HG03565 (cell line): ENCODE measurements around the gene EPHX1.
"Not testable (repeated sequence)": the region's sequence is repeated elsewhere in the genome, so short reads cannot be mapped to it uniquely, and the experiment has no call there.

Experiments used
- ATAC-seq: cut with Tn5 transposase; IDR thresholded peaks from one replicate; pipeline ENCODE4 v1.9.1; 2021; ENCODE audit warnings: mild to moderate bottlenecking, moderate library complexity; ENCODE audit not compliant: unreplicated experiment

EPHX1 gene

GRCh38 chr1:225815526-225816178, 5.7 kb downstream of the EPHX1 start:
- no peak for ATAC-seq

GRCh38 chr1:225816643-225817538, 7.0 kb downstream of the EPHX1 start:
- no peak for ATAC-seq

DNA sequence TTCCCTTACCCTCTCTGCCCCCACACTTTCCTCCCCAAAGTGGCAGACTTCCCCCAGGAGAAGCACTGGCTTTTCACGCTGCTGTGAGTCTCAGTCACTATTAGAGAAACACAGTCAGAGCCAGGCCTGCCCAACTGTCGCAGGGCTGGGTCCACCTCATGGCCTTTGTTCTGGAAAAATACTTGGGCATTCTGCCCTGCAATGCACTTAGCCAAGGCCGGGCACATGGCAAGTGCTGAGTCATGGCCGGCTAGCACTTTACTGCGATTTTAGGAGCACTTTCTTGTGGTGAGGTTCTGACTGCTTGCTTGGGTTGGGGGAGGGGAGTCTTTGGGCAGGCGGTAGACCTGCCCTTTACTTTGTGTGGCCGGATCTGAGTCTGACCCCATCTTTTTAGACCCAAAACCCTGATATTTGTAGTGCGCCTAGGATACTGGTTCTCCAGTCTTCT, 7.7 kb downstream of the EPHX1 start:
- no peak for ATAC-seq

DNA sequence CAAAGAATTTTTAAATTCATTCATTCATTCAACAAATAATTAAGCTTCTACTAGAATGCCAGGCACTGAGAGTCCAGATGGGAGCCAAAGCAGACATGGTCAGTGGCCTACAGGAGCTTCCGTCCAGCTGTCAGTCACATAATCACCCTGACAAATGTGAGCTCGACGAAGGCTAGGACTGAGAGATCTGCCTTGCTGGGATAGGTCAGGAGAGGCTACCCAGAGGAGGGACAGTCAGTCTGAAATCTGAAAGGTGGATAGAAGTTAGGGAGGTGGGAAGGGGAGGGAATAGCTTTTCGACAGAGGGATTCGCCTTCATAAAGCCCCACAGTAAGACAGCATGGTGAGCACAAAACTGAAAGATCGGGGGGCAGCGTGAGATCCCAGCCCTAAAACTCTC, 8.3 kb downstream of the EPHX1 start:
- ATAC-seq: no peak

GRCh38 chr1:225819346-225820192, 9.6 kb downstream of the EPHX1 start:
- ATAC-seq: no peak

GRCh38 chr1:225820522-225821120, 10.7 kb downstream of the EPHX1 start:
- no peak for ATAC-seq

GRCh38 chr1:225822655-225823403, 12.9 kb downstream of the EPHX1 start:
- ATAC-seq: no peak

- no peak for ATAC-seq
Measured at GRCh38 chr1:225823811-225824261, 13.9 kb downstream of the EPHX1 start.

- no peak for ATAC-seq
Measured at GRCh38 chr1:225824533-225824941, 14.6 kb downstream of the EPHX1 start.

GRCh38 chr1:225825078-225825477, 15.2 kb downstream of the EPHX1 start:
- no peak for ATAC-seq

GRCh38 chr1:225825607-225826007, 15.7 kb downstream of the EPHX1 start:
- no peak for ATAC-seq

GRCh38 chr1:225827076-225827475, 17.2 kb downstream of the EPHX1 start:
- no peak for ATAC-seq

GRCh38 chr1:225828706-225829345, 18.9 kb downstream of the EPHX1 start:
- no peak for ATAC-seq

DNA sequence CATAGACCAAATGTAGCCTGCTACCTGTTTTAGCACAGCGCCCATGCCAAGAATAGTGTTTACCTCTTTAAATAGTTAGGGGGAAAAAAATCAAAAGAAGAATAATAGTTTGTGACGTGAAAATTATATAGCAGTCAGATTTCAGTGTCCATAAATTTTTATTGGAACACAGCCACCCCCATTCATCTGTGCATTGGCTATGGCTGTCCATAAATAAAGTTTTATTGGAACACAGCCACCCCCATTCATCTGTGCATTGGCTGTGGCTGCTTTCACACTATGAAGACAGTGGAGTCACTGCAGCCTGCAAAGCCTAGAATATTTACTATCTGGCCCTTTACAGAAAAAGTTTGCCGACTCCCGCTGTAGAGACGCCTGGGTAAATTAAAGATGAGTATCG, 20.9 kb downstream of the EPHX1 start:
- no peak for ATAC-seq

DNA sequence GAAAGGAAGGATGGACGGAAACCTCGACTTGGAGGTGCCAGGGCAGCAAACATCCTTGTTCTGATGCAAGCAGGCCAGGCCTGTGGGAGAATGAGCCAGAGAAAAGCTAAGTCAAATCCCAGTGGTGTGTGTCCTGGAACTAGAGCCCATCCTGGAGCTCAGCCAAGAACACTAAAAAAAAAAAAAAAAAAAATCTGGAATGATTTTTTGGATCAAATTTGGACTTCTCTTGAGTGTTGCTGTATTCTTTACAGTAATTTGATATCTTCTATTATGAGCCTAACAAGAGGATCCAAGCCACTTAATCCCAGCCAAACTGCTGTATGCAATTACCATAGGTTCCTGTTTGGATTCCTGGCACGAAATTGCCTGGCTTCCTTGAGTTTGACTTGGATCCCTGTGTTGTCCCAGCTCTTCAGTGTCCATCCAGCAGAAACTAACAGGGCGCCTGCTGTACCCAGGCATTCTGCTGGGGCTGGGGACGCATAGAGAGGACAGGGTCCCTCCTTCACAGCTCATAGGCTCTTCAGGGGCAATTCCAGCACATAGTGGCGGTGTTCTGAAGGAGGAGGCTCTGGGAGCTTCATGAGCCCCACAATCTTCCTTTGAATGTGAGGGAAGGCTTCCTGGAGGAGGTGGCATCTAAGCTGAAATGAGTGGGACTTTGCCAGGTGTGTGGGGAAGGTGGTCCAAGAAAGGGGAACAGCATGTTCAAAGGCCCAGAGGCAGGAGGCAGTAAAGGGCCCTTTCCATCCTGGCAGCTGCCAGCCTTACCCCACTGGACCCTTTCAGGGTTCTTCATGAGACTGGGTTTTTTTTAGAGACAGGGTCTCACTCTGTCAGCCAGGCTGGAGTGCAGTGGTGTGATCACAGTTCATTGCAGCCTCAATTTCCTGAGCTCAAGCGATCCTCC, 24.7 kb downstream of the EPHX1 start:
- ATAC-seq: no peak

GRCh38 chr1:225835856-225836255, 25.9 kb downstream of the EPHX1 start:
- ATAC-seq: no peak

DNA sequence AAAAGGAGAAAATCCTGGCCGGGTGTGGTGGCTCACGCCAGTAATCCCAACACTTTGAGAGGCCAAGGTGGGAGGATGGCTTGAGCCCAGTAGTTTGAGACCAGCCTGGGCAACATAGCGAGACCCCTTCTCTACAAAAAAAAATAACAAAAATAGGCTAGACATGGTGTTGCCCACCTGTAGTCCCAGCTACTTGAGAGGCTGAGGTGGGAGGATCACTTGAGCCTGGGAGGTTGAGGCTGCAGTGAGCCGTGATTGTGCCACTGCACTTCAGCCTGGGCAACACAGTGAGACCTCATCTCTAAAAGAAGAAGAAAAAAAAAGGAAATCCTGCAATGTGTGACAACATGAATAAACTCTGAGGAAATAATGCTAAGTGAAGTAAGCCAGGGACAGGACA, 26.4 kb downstream of the EPHX1 start:
- not testable (repeated sequence) for ATAC-seq

DNA sequence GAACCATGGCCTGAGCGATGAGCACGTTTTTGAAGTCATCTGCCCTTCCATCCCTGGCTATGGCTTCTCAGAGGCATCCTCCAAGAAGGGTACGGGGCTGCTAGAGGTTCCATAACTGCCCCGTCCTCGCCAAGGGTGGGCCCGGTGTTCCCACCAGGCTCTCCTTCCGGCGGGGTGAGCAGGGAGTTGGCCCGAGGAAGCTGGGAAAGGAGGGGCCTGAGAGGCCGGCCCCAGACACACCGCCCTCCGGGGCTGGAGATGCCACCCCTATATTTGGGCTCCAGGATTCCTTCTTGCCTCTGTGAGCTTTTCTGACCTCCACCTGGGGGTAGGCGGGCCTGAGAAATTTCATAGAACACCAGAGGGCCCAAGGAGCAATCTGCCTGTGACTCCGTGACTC, 28.9 kb downstream of the EPHX1 start:
- ATAC-seq: no peak

GRCh38 chr1:225840223-225840610, 30.3 kb downstream of the EPHX1 start:
- ATAC-seq: no peak
